Spleen (tissue), 11 donors: Measurements from ENCODE around the gene ANKRD66. TPM values are rescaled to one million over a fixed set of nuclear protein-coding genes. Genes with fewer than 3 reads are reported as not detected.

ENCODE experiments used
- DNase-seq: peaks from one replicate; pipeline ENCODE4 v3.0.0-alpha.2; 2020
- H3K27ac ChIP-seq, 8 donors: fragments of 200-600 bp; sonication (generic) in 7 of 8; 1 replicate in 4 of 8; 2 replicates in 4 of 8; pipeline versions ENCODE4 v1.5.0 to v1.8.0; 2016 to 2021; ENCODE audit warnings: inconsistent platforms in 4 of 8, mild to moderate bottlenecking in 4 of 8, moderate library complexity in 1 of 8
- H3K27me3 ChIP-seq, 7 donors: fragments of 200-600 bp; sonication (generic) in 6 of 7; replicated peaks in 1 of 7; 1 replicate in 4 of 7; 2 replicates in 3 of 7; pipeline versions ENCODE4 v1.5.0 to v1.8.0; 2016 to 2021; ENCODE audit warnings: inconsistent platforms in 3 of 7, mild to moderate bottlenecking in 1 of 7
- H3K36me3 ChIP-seq, 6 donors: fragments of 200-600 bp; sonication (generic) in 5 of 6; 1 replicate in 4 of 6; 2 replicates in 2 of 6; pipeline versions ENCODE4 v1.5.0 to v1.8.0; 2016 to 2021; ENCODE audit warnings: inconsistent platforms in 2 of 6
- H3K4me1 ChIP-seq, 6 donors: fragments of 200-600 bp; sonication (generic) in 5 of 6; 1 replicate in 3 of 6; 2 replicates in 3 of 6; pipeline versions ENCODE4 v1.5.0 to v1.8.0; 2016 to 2021; ENCODE audit warnings: inconsistent platforms in 3 of 6
- H3K4me3 ChIP-seq, 8 donors: fragments of 200-600 bp; sonication (generic) in 7 of 8; 1 replicate in 4 of 8; 2 replicates in 4 of 8; pipeline versions ENCODE4 v1.5.0 to v1.8.0; 2016 to 2021; ENCODE audit warnings: inconsistent platforms in 4 of 8, mild to moderate bottlenecking in 4 of 8, moderate library complexity in 2 of 8
- H3K9me3 ChIP-seq, 8 donors: fragments of 200-600 bp; sonication (generic) in 7 of 8; 1 replicate in 4 of 8; 2 replicates in 4 of 8; pipeline versions ENCODE4 v1.5.0 to v1.8.0; 2016 to 2021; ENCODE audit warnings: inconsistent platforms in 4 of 8
- CTCF ChIP-seq, 11 experiments: fragments of 200-600 bp in 7 of 11; fragments of 450-650 bp in 4 of 11; sonication (generic) in 4 of 11; IDR thresholded peaks in 8 of 11; conservative IDR thresholded peaks in 3 of 11; 1 replicate in 7 of 11; 2 replicates in 4 of 11; pipeline versions ENCODE4 v1.4.0 to v1.8.0; 2016 to 2021; ENCODE audit warnings: antibody characterized with exemption in 11 of 11, inconsistent platforms in 4 of 11, mild to moderate bottlenecking in 1 of 11
- POLR2A ChIP-seq, 3 donors: fragments of 450-650 bp; IDR thresholded peaks; one replicate each; pipeline ENCODE4 v1.5.1; 2017; ENCODE audit warnings: antibody characterized with exemption in 3 of 3, mild to moderate bottlenecking in 1 of 3
- POLR2AphosphoS5 ChIP-seq, 3 donors: sonication (generic); formaldehyde crosslinking; IDR thresholded peaks; one replicate each; pipeline ENCODE4 v1.5.1; 2017; ENCODE audit warnings: antibody characterized with exemption in 3 of 3
- WGBS, 5 donors: extraction: QIAGEN DNeasy Blood & Tissue Kit in 3 of 5; methylation state at CpG; one replicate each; pipeline versions ENCODE4 v1.1.5 to v1.1.7; 2013 to 2018; 5-methylcytosine and 5-hydroxymethylcytosine counted together
- intact Hi-C: fragments of 100-400 bp; cut with DNase I; formaldehyde crosslinking; loops from one replicate; pipeline ENCODE4 v1.15.0; 2023; ENCODE audit warnings: low total_unique reads
- polyA plus RNA-seq, 3 donors: library from polyadenylated mRNA; stranded (reverse); fragments of 200-250 nt; gene quantifications; one replicate each; pipeline ENCODE4 v1.2.1, GENCODE V29; 2013
- total RNA-seq, 7 donors: library from RNA; depleted of rRNA in 3 of 7; stranded (reverse); fragments of >200 nt in 3 of 7; fragmentation: NEBNext Ultra II Directional in 4 of 7; extraction: Animal tissue kit (Norgen Biotek cat#: 25700) in 4 of 7; gene quantifications; one replicate each; pipeline versions ENCODE4 v1.1.0 to v1.2.1, GENCODE V29; 2016 to 2021
- donor health status: healthy with polysubstance abuse.
- donor health status: DM: no; HTN: no; CAD: no; lungs with moderate emphysema.
- donor health status: DM: no; HTN: no; CAD: no.
- donor health status: Bipolar disorder and iron deficiency.
- donor health status: healthy.
- donor health status: DM: no; HTN: no; CAD: no.
- donor health status: DM: yes; HTN: yes; CAD: no.

The ANKRD66 gene
- total and polyA plus RNA-seq, 10 donors, result not detected

GRCh38 chr6:46711491-46711890 is 35.2 kb upstream of the ANKRD66 start:
- Histone ChIP-seq H3K27ac (no peak overlapping the region), H3K36me3 (no peaks in the 10 kb centered on the region), H3K27me3 (no peaks in the 10 kb centered on the region), H3K4me3 (no peak overlapping the region), H3K9me3 (no peaks in the 10 kb centered on the region), H3K4me1 (no peaks in the 10 kb centered on the region)
- no peak for DNase-seq
- TF ChIP-seq POLR2A (IDR thresholded peaks at IDR 0.05) (no peak), POLR2AphosphoS5 (IDR thresholded peaks at IDR 0.05) (no peak), CTCF (IDR thresholded peaks at IDR 0.05 in 8 of 11, conservative IDR thresholded peaks at IDR 0.05 in 3 of 11) (no peak)
- 80 to 91% (median 82%) methylated on average over 1 of the region's 1 CpG for WGBS, 5 donors
- intact Hi-C loops, result no loop called here

GRCh38 chr6:46715141-46715540 is 31.6 kb upstream of the ANKRD66 start:
- intact Hi-C loops, result no loop called here
- TF ChIP-seq CTCF (IDR thresholded peaks at IDR 0.05 in 8 of 11, conservative IDR thresholded peaks at IDR 0.05 in 3 of 11), result no peak
- no peak for TF ChIP-seq POLR2A (IDR thresholded peaks at IDR 0.05)
- no peak for TF ChIP-seq POLR2AphosphoS5 (IDR thresholded peaks at IDR 0.05)
- no peaks in the 10 kb centered on the region for H3K36me3 ChIP-seq

GRCh38 chr6:46719099-46719498 is 27.6 kb upstream of the ANKRD66 start:
- intact Hi-C loops, result no loop called here
- H3K36me3 ChIP-seq, result no peaks in the 10 kb centered on the region
- WGBS, 5 donors, result 73 to 88% (median 83%) methylated on average over 1 of the region's 1 CpG
- TF ChIP-seq POLR2A (IDR thresholded peaks at IDR 0.05), result no peak
- TF ChIP-seq CTCF (IDR thresholded peaks at IDR 0.05 in 8 of 11, conservative IDR thresholded peaks at IDR 0.05 in 3 of 11), result no peak
- H3K4me1 ChIP-seq, result no peaks in the 10 kb centered on the region
- DNase-seq, result no peak
- H3K27ac ChIP-seq, result no peak overlapping the region
- no peaks in the 10 kb centered on the region for H3K9me3 ChIP-seq
- no peak overlapping the region for H3K4me3 ChIP-seq
- no peaks in the 10 kb centered on the region for H3K27me3 ChIP-seq

More at GRCh38 chr6:46715141-46715540, 31.6 kb upstream of the ANKRD66 start:
- no peaks in the 10 kb centered on the region for H3K9me3 ChIP-seq
- DNase-seq, result no peak
- H3K27me3 ChIP-seq, result no peaks in the 10 kb centered on the region
- no peaks in the 10 kb centered on the region for H3K4me1 ChIP-seq
- H3K4me3 ChIP-seq, result no peak overlapping the region
- peak overlapping the region in 2 of 8 donors; percentile 5 to 54 for H3K27ac ChIP-seq

GRCh38 chr6:46720401-46720800 is 26.3 kb upstream of the ANKRD66 start:
- no peak for DNase-seq
- no peaks in the 10 kb centered on the region for H3K36me3 ChIP-seq
- WGBS, 5 donors, result 79 to 92% (median 88%) methylated on average over 1 of the region's 1 CpG
- intact Hi-C loops, result no loop called here
- H3K27me3 ChIP-seq, result peaks cover 0 to 10% (median 0%) of the 10 kb centered on the region in 7 donors
- H3K4me3 ChIP-seq, result no peak overlapping the region
- no peak for TF ChIP-seq POLR2AphosphoS5 (IDR thresholded peaks at IDR 0.05)
- TF ChIP-seq CTCF (IDR thresholded peaks at IDR 0.05 in 8 of 11, conservative IDR thresholded peaks at IDR 0.05 in 3 of 11), result no peak
- no peak for TF ChIP-seq POLR2A (IDR thresholded peaks at IDR 0.05)
- no peak overlapping the region for H3K27ac ChIP-seq
- H3K4me1 ChIP-seq, result no peaks in the 10 kb centered on the region
- no peaks in the 10 kb centered on the region for H3K9me3 ChIP-seq
